Measurements from ENCODE around the gene PCDHB7.
"Not testable (repeated sequence)": the region's sequence is repeated elsewhere in the genome, so short reads cannot be mapped to it uniquely, and the experiment has no call there.

The PCDHB7 gene

DNA sequence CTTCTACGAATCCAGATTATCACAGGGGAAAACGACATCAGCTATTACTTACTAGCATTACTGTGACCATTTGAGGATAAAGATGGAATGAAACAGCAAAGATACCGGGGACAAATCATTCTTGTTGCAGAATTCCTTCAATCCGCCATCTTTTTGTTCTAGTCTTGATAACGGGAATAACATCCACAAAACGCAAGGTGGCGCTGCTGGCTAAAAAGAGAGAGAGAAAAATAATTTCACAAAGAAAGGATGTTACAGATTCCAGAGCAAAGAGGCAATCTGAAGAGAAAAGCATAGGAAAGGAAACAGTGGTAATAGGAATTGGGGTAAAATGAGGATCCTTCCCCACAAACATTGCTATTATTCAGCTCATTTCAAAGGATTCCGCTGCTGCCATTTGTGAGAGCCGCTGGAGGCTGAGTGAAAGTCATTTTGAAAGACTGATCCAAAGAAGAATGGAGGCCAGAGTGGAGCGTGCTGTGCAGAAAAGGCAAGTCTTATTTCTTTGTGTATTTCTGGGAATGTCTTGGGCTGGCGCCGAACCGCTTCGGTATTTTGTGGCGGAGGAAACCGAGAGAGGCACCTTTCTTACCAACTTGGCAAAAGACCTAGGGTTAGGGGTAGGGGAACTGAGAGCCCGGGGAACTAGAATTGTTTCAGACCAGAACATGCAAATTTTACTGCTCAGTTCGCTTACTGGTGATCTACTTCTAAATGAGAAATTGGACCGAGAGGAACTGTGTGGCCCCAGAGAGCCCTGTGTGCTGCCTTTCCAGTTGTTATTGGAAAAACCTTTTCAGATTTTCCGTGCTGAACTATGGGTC is at the start of gene PCDHB7:
Gene PCDHB7, plus strand, starts transcription at position 264 of the 824 bp plus-strand sequence. Its CDS starts 192 bp downstream, at position 456.
- no peak for DNase-seq (ENCODE audit: low read depth, low spot score)

- DNase-seq (ENCODE audit: low read depth, low spot score) = not testable (repeated sequence)
These were observed 48.9 kb upstream of the PCDHB7 start for GRCh38 chr5:141123396-141124135.

GRCh38 chr5:141127305-141127704 is 45.1 kb upstream of the PCDHB7 start:
- no peak for DNase-seq (ENCODE audit: low read depth, low spot score)

DNA sequence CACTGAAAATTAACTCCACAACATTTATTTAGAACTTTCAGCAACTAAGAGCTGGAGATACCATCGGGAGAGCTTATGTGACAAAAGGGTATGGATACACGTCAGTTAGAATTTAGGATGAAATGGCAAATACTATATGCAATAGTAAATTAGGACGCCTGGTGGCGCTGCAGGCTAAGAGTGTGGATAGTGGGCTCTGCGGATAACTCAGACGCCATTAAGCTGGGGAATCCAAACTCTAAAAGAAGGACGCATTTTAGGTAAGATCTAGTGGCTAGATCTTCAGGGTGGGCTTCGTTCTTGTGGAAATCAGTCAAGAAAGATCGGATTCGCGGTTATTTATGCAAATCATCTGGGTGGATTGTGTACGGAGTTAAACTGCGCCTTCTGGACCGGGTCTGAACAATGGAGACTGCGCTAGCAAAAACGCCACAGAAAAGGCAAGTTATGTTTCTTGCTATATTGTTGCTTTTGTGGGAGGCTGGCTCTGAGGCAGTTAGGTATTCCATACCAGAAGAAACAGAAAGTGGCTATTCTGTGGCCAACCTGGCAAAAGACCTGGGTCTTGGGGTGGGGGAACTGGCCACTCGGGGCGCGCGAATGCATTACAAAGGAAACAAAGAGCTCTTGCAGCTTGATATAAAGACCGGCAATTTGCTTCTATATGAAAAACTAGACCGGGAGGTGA is 37.3 kb upstream of the PCDHB7 start, which contains the start of gene PCDHB5:
Gene PCDHB5, plus strand, starts transcription at position 177 of the 688 bp plus-strand sequence. Its CDS starts 229 bp downstream, at position 406.
- no peak for DNase-seq (ENCODE audit: low read depth, low spot score)

DNA sequence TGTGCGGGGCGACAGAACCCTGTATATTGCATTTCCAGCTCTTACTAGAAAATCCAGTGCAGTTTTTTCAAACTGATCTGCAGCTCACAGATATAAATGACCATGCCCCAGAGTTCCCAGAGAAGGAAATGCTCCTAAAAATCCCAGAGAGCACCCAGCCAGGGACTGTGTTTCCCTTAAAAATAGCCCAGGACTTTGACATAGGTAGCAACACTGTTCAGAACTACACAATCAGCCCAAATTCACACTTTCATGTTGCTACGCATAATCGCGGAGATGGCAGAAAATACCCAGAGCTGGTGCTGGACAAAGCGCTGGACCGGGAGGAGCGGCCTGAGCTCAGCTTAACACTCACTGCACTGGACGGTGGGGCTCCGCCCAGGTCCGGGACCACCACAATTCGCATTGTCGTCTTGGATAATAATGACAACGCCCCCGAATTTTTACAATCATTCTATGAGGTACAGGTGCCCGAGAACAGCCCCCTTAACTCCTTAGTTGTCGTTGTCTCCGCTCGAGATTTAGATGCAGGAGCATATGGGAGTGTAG is 36.7 kb upstream of the PCDHB7 start:
- DNase-seq (ENCODE audit: low read depth, low spot score) = no peak

- DNase-seq (ENCODE audit: low read depth, low spot score) = not testable (repeated sequence)
These were observed 35.1 kb upstream of the PCDHB7 start for GRCh38 chr5:141137346-141137745.

- DNase-seq (ENCODE audit: low read depth, low spot score) = no peak
These were observed 22.6 kb upstream of the PCDHB7 start, which contains the start of gene PCDHB6 for GRCh38 chr5:141149812-141150211. Gene PCDHB6, plus strand, starts transcription at chr5:141150057. Its CDS starts 201 bp downstream, at chr5:141150258.

GRCh38 chr5:141150224-141150992 is 22.0 kb upstream of the PCDHB7 start:
- DNase-seq (ENCODE audit: low read depth, low spot score) = no peak

DNA sequence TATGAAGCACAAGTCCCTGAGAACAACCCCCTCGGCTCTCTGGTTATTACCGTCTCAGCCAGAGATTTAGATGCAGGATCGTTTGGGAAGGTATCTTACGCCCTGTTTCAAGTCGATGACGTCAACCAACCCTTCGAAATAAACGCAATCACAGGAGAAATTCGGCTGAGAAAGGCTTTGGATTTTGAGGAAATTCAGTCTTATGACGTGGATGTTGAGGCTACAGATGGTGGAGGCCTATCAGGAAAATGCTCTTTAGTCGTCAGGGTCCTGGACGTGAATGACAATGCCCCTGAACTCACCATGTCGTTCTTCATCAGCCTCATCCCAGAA is 21.5 kb upstream of the PCDHB7 start:
- DNase-seq (ENCODE audit: low read depth, low spot score) = no peak

GRCh38 chr5:141151632-141152031 is 20.8 kb upstream of the PCDHB7 start:
- not testable (repeated sequence) for DNase-seq (ENCODE audit: low read depth, low spot score)

DNA sequence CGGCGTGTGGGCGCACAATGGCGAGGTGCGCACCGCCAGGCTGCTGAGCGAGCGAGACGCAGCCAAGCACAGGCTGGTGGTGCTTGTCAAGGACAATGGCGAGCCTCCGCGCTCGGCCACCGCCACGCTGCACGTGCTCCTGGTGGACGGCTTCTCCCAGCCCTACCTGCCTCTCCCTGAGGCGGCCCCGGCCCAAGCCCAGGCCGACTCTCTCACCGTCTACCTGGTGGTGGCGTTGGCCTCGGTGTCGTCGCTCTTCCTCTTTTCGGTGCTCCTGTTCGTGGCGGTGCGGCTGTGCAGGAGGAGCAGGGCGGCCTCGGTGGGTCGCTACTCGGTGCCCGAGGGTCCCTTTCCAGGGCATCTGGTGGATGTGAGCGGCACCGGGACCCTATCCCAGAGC is 20.3 kb upstream of the PCDHB7 start:
- not testable (repeated sequence) for DNase-seq (ENCODE audit: low read depth, low spot score)

- DNase-seq (ENCODE audit: low read depth, low spot score) = no peak
These were observed 16.7 kb upstream of the PCDHB7 start for GRCh38 chr5:141155540-141156374.

GRCh38 chr5:141157356-141157755 is 15.1 kb upstream of the PCDHB7 start:
- not testable (repeated sequence) for DNase-seq (ENCODE audit: low read depth, low spot score)

GRCh38 chr5:141157901-141158300 is 14.5 kb upstream of the PCDHB7 start:
- not testable (repeated sequence) for DNase-seq (ENCODE audit: low read depth, low spot score)

GRCh38 chr5:141174291-141175104 is 2.1 kb downstream of the PCDHB7 start:
- not testable (repeated sequence) for DNase-seq (ENCODE audit: low read depth, low spot score)

DNA sequence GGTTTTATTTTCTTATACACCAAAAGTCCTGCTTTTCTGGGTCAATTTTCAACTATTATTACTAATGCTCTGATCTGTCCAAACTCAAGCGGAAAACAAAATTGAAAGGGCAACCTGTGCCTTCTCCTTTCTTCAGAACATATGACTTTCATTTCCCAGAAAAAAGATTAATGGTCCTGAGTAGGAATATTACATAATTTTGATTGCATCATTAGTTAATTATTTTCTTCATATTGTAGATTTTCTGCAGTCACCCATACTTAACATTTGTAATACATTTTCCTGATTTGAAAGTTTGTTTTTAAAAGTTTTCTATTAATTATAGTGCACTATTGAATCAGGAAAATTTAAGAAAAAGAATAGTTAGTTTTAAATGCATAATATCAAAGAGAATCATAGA is 3.5 kb downstream of the PCDHB7 start:
- no peak for DNase-seq (ENCODE audit: low read depth, low spot score)

DNA sequence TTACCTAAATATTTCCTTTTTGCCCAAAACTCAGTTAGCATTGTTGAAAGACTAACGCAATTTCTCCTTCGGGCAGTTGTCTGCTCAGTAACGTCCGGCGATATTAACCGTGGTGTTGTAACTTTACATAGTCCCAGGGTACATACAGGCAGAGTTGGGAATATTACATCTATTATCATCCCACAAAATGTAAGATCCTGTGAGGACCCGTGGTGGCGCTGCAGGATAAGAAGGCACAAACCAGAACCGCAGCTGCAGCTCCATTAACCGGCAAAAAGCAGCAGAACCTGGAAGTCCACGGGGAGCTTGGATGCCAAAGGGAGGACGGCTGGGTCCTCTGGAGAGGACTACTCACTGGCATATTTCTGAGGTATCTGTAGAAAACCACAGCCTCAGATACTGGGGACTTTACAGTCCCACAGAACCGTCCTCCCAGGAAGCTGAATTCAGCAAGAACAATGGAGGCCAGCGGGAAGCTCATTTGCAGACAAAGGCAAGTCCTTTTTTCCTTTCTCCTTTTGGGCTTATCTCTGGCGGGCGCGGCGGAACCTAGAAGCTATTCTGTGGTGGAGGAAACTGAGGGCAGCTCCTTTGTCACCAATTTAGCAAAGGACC is 5.2 kb downstream of the PCDHB7 start, which contains the start of gene PCDHB8:
Gene PCDHB8, plus strand, starts transcription at position 214 of the 615 bp plus-strand sequence. Its CDS starts 245 bp downstream, at position 459.
- DNase-seq (ENCODE audit: low read depth, low spot score) = not testable (repeated sequence)

DNA sequence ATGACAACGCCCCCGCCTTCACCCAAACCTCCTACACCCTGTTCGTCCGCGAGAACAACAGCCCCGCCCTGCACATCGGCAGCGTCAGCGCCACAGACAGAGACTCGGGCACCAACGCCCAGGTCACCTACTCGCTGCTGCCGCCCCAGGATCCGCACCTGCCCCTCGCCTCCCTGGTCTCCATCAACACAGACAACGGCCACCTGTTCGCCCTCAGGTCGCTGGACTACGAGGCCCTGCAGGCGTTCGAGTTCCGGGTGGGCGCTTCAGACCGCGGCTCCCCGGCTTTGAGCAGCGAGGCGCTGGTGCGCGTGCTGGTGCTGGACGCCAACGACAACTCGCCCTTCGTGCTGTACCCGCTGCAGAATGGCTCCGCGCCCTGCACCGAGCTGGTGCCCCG is 6.9 kb downstream of the PCDHB7 start:
- DNase-seq (ENCODE audit: low read depth, low spot score) = not testable (repeated sequence)

Data from smooth muscle cell of the brain vasculature (primary cell).